GM12801 (cell line): Measurements from ENCODE around the gene GEMIN7.

ENCODE experiments used
- TF ChIP-seq, protein P1 (sequence below): IDR thresholded peaks from one replicate; pipeline ENCODE4 v1.5.1; 2011; ENCODE audit warnings: control low read depth; ENCODE audit not compliant: insufficient read length; ENCODE audit errors: extremely low read depth

The GEMIN7 gene

GRCh38 chr19:45098521-45099466 is 19.7 kb downstream of the GEMIN7 start:
- TF ChIP-seq, protein P1, sequence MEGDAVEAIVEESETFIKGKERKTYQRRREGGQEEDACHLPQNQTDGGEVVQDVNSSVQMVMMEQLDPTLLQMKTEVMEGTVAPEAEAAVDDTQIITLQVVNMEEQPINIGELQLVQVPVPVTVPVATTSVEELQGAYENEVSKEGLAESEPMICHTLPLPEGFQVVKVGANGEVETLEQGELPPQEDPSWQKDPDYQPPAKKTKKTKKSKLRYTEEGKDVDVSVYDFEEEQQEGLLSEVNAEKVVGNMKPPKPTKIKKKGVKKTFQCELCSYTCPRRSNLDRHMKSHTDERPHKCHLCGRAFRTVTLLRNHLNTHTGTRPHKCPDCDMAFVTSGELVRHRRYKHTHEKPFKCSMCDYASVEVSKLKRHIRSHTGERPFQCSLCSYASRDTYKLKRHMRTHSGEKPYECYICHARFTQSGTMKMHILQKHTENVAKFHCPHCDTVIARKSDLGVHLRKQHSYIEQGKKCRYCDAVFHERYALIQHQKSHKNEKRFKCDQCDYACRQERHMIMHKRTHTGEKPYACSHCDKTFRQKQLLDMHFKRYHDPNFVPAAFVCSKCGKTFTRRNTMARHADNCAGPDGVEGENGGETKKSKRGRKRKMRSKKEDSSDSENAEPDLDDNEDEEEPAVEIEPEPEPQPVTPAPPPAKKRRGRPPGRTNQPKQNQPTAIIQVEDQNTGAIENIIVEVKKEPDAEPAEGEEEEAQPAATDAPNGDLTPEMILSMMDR = no peak

DNA sequence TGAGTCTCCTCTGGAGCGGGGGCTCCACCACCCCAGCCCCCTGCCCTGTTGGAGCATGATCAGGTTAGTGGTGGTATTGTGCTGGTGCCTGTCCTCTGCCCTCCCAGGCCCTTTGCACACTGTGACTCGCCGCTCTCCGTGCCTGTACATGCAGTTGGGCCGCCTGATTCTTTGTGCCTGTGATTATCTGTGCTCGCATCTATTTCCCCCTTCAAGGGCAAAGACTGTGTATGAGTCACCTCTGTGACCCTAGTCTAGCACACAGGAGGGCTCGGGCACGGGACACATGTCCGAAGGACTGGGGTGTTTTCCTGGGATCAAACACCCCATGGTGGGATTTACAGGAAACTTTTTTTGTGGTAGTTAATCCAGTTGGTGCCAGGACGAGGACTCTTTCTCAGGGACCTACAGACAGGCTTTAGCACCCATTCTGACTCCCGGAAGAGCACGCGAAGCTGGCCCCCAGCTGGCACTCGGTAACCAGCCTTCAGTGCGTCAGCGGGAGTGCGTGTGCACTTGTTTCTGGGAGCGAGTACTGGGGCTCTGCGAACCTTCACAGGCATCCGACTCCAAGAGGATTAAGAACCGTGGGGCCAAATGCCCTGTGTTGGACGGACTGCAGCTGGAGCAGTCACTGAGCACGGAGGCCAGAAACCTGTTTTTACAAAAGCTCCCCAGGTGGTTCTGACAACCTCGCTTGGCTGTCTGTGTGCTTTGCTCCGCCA is 20.6 kb downstream of the GEMIN7 start:
- TF ChIP-seq, protein P1 = no peak

- TF ChIP-seq, protein P1 = no peak
Observed at GRCh38 chr19:45100201-45100600, 21.1 kb downstream of the GEMIN7 start.

DNA sequence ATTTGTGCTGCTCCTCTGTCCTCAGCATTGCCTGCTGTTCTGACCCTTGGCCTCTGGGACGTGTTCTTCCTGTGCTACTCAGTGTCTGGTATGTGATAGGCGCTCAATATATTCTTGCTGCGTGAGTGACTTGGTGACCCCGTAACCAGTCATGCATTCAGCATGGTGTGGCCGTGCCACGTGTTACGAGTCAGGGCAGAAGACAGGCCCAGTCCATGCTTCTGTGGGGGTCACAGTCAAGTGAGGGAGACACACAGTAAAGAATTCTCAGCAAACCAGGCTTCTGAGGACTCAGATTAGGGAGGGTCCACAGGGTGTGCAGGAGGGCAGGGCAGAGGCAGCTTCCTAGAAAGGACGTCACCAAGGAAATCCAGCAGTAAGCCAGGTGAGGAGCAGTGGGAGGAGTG is 21.8 kb downstream of the GEMIN7 start:
- TF ChIP-seq, protein P1 = no peak

GRCh38 chr19:45101806-45102205 is 22.7 kb downstream of the GEMIN7 start:
- TF ChIP-seq, protein P1 = no peak

- TF ChIP-seq, protein P1 = no peak
Observed at GRCh38 chr19:45102481-45102880, 23.4 kb downstream of the GEMIN7 start.

DNA sequence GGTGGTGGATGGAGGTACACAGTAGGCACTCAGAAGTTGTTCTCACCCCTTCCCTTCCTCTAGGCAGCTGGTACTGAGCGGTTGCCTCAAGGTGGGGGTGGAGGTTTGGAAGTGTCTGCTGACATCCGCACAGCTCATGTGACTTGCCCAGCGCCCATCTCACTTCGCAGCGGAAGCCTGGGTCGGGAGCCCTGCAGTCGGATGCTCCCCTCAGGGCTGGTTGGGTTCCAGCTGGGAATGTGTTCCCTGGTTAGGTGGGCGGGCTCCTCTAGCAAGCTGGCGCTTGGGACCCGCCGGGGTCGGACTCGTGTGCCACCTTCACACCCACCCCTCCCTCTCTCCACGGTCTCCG is 24.1 kb downstream of the GEMIN7 start:
- TF ChIP-seq, protein P1 = no peak
